Measurements from ENCODE around the gene BNC1. TPM values are rescaled to one million over a fixed set of nuclear protein-coding genes. Genes with fewer than 3 reads are reported as not detected.
"Not testable (repeated sequence)": the region's sequence is repeated elsewhere in the genome, so short reads cannot be mapped to it uniquely, and the experiment has no call there.

The BNC1 gene
- total RNA-seq, 1 donor from 2014 or later, result 18.4 TPM

DNA sequence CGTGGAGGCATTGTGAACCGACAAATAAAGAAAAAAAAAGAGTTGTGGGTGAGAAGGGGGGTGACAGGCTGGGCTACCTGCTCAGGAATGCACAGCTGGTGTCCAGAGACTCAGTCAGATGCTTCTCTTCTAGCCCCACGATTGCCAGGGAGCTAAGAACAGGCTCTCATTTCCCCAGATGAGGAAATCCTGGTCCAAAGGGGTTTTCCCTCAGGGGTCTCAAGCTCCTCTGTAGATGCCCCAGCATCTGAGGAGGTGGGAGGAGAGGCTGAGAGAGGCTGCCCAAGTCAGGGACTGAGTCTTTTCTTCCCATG lies 35.5 kb downstream of the BNC1 start:
- no peak for DNase-seq (ENCODE audit: low read depth)

DNA sequence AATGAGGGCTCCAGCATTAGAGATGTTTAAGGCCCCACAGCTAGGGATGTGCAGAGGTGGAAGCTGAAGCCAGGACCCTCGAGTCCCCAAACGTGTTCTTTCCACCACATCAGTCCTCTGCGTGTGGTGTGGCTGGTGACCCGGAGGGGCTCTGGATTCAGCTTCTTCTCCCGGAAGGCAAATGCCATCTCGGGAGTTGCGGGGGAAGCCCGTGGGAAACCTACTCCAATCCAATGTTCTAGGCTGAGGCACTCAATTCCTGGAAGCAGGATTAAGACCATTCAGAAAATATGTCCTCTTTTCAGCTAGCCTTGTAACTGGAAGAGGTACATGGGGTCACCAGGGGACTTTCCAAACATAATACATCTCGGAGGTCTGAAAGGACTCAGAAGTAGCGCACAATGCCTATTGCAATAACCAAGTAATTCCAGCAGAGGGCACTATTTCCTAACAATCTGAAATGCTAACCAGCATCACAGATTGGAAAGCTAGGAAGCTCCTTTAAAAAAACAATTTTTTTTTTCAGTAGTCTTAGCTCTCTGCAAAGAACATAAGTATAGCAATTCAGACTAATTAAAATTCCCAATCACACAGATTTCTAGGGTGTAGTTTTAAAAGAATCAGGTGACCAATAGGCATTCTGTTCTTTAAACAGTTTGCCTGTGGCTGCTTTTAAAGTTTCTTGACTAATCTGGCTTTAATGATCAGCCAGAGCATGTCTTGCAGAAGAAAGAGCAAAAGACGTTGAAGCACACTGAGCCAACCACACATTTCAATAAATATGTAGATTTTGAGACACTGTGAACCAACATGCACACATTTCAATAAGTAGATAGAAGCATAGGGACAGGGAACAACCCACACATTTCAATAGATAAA lies 36.1 kb downstream of the BNC1 start:
- peak; percentile 71 for DNase-seq (ENCODE audit: low read depth)

DNA sequence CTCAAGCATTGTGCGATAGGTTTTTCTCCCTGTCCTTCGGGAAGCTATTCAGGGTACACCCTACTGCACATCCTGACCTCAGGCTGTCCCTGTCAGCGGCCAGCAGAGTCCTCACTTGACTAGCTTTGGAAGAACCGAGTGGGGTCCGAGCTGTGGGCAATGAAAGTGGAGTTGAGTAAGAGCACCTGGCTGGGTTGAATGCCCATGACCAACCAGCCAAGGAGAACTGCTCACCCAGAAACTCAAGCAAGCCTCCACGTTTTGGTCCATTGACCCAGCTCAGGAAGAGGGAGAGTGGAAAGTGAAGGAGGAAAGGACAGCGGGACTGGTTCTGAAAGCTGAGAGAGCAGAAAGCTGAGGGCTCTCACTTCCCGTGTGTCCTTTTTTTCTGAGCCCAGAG lies 40.8 kb downstream of the BNC1 start:
- DNase-seq (ENCODE audit: low read depth), result peak; percentile 68

DNA sequence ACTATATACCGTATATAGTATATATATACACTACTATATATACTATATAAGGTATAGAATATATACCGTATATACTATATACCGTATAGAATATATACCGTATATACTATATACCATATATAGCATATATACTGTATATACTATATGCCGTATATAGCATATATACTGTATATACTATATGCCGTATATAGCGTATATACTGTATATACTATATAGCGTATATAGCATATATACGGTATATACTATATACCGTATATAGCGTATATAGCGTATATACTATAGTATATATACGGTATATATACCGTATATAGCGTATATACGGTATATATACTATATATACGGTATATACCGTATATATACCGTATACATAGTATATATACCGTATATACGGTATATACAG lies 54.2 kb downstream of the BNC1 start:
- DNase-seq (ENCODE audit: low read depth), result no peak

DNA sequence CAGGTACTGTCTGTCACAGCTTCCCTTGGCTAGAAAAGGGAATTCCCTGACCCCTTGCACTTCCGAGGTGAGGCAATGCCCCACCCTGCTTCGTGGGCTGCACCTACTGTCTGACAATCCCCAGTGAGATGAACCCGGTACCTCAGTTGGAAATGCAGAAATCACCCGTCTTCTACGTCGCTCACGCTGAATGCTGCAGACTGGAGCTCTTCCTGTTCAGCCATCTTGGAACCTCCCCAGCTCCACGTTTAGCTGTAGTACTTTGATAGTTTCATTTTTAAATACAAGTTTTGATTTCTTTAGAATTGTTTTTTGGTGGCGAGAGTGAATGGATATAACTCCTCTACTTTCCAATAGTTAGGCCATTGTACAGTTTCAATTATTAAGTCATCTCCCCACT lies 59.0 kb downstream of the BNC1 start:
- DNase-seq (ENCODE audit: low read depth), result no peak

DNA sequence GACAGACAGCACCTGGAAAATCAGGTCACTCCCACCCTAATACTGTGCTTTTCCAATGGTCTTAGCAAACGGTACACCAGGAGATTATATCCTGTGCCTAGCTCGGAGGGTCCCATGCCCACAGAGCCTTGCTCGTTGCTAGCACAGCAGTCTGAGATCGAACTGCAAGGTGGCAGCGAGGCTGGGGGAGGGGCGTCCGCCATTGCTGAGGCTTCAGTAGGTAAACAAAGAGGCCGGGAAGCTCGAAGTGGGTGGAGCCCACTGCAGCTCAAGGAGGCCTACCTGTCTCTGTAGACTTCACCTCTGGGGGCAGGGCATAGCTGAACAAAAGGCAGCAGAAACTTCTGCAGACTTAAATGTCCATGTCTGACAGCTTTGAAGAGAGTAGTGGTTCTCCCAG lies 62.7 kb downstream of the BNC1 start:
- DNase-seq (ENCODE audit: low read depth), result not testable (repeated sequence)

DNA sequence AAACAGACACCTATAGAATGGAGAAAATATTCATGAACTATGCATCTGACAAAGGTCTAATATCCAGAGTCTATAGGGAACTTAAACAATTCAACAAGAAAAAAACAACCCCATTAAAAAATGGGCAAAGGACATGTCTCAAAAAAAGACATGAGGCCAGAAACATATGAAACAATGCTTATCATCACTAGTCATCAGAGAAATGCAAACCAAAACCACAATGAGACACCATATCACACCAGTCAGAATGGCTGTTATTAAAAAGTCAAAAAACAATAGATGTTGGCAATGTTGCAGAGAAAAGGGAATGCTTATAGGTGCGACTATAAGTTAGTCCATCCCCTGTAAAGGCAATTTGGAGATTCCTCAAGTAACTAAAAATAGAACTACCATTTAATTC lies 65.4 kb downstream of the BNC1 start:
- no peak for DNase-seq (ENCODE audit: low read depth)

DNA sequence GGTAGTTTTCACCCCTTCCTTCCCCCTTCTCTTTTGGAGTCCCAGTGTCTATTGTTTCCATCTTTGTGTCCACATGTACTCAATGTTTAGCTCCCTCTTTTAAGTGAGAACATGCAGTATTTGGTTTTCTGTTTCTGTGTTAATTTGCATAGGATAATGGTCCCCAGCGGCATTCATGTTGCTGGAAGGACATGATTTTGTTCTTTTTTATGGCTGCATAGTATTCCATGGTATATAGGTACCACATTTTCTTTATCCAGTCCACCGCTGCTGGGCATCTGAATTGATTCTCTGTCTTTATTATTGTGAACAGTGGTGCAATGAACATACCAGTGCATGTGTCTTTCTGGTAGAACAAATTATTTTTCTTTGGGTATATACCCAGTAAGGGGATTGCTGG lies 69.2 kb downstream of the BNC1 start:
- no peak for DNase-seq (ENCODE audit: low read depth)

DNA sequence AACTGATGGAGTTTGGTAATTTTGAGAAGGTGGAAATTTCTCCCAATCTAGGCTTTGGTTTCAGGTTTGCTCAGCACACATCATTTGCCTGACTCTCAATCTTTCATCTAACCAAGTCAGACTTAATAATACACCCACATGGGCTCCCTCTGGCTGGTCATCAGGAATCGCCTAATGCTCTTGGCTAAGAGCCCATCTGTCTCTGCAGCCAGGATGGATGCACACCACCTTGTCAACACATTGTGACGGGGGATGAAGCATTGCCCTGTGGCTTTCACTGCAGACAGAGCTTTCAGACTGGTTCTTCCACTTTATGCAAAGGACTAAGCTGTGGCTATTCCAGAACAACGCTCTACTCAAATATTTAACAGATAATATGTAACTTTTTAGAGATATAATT lies 73.8 kb downstream of the BNC1 start:
- peak; percentile 85 for DNase-seq (ENCODE audit: low read depth)

DNA sequence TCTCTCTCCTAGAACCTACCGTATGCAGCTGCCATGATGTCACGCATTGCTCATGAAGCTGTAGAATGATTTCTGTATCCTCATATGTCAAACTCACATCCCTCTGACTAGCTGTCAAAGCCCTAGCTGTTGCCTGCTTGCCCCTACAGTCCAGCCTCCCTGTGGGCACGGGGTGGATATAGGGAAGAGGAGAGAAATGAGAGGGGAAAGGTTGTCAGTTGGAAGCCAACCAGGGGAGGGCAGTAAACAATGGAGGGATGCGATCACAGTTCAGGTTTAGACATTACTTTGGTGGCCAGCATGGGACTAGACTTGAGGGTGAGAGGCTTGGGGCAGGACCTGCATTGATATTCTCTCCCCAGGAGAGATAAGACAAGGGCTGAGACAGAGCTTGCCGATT lies 75.1 kb downstream of the BNC1 start:
- DNase-seq (ENCODE audit: low read depth), result no peak

DNA sequence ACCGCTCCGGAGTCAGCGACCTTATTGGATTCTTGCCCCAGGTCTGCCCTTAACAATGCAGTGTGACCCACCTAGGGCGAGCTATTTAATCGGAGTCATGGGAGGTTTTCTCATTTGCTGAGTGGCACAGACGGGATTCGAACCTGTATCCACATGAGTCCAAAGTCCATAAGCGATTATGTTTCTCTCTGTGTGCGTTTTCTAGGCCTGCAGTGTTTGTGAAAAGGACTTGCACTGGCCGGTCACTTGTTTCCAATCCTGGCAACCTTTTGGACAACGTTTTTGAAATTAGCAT lies 76.2 kb downstream of the BNC1 start:
- peak; percentile 6 for DNase-seq (ENCODE audit: low read depth)

DNA sequence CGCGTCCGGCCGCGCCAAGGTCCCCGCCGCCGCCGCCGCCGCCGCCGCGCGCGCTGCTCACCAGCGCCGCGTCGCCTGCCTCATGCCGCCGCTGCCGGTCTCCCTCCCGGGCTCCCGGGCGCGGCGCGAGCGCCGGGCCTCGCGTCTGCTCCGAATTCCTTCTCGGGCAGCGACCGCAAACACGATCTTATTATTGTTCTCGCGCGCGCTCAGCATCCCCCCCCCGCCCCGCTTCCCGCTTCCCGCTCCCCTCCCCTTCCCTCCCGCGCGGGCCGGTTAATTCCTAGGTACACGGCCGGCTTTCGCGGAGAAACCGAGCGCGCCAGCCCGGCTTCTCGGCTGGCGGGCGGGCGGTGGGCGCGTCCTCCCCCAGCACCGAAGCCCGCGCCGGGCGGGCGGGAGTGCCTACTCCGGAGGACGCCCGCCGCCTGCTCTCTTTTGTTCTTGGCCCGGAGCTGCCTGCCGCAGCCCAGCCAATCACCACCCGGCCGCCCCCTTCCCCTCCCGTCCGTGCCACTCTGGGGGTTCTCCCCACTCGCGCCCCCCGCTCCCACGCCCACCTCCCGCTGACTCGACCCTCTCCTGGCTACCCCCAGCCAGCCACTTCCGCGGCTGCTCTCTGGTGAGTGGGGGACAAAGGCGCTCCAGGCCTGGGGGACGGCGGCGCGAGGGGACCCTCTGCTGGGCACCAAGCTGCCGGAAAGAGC lies 76.7 kb downstream of the BNC1 start, which contains the start of gene HDGFL3:
Gene HDGFL3 (minus strand): TSS at position 164 of the 707 bp plus-strand sequence. CDS start 409 bp downstream, outside the sequence.
- DNase-seq (ENCODE audit: low read depth), result peak; percentile 13

DNA sequence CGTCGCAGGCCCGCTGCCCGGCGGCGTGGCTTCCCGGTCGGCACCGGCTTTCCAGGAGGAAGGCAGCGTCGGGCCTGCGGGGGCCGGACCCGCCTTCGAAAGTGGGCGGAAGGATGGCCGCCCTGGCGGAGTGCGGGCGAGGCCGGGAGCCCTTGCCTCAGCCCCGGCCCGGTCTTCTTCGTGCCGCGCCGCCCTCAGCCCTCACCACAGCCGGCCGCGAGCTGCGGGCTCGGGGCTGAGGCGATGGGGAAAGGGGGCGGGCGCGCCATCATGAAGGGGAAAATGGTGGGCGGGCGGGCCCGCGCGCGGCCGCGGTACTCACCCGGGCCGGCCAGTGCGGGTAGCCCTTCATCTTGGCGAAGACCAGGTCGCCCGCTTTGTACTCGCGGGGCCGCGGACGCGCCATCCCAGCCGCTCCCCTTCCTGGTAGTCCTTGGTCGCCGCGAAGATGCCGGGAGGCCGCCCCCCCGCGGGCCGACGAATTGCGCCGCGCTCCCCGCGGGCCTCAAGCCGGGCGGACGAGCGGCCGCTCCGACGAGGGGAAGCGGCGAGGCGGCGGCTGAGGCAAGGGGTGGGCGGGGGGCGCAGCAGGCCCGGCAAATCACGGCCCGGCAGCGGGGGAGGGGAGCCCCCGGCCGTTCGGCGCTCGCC lies 77.3 kb downstream of the BNC1 start:
- no peak for DNase-seq (ENCODE audit: low read depth)

DNA sequence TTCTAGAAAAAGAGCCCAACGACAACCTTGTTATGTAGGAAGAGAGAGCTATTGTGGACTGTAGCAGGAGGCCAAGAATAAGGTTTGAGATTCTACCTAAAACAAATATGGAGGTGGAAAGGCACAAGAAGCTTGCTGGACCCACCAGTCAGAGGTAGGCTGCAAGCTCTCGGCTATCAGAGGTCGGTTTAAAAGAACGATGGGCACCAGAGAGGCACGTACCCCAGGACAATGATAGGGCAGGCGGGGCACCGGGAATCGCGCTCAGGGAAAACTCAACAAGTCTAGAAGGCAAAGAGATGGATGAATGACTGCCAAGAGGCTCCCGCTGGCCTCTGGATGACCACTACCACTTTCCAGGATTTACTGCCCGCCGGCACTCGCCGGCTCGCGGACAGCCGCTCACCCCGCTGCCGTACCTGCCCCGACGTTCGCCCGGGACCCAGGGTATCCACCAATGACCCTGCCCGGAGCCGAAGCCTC lies 77.9 kb downstream of the BNC1 start:
- peak; percentile 5 for DNase-seq (ENCODE audit: low read depth)

Other genes with a start within 250 kb of the BNC1 start
- 70.8 and 86.8 TPM in 2 replicates for gene BTBD1, start 217.4 kb downstream of the BNC1 start, total RNA-seq
- 0.52 TPM in 1 of 2 replicates, not detected in the other for gene TM6SF1, start 177.0 kb downstream of the BNC1 start, total RNA-seq
- gene HDGFL3, start 76.8 kb downstream of the BNC1 start, total RNA-seq, result 46.4 and 61.2 TPM in 2 replicates
- 0.35 and 0.69 TPM in 2 replicates for gene SH3GL3, start 162.7 kb upstream of the BNC1 start, total RNA-seq

Data from renal cortical epithelial cell (primary cell).